Hepatocyte (in vitro differentiated cells): ENCODE results near the gene APC2.

ENCODE experiments used
- EZH2phosphoT487 ChIP-seq: fragments of 200-600 bp; sonication (generic); IDR thresholded peaks from one replicate; pipeline ENCODE4 v1.6.1; 2018; ENCODE audit warnings: antibody characterized with exemption, mild to moderate bottlenecking, low read depth, moderate library complexity; ENCODE audit not compliant: unreplicated experiment, severe bottlenecking
- TF ChIP-seq, protein P1 (sequence below): fragments of 200-600 bp; sonication (generic); IDR thresholded peaks from 2 replicates; pipeline ENCODE4 v1.5.1; 2016; ENCODE audit warnings: antibody characterized with exemption, mild to moderate bottlenecking; ENCODE audit not compliant: poor library complexity

DNA sequence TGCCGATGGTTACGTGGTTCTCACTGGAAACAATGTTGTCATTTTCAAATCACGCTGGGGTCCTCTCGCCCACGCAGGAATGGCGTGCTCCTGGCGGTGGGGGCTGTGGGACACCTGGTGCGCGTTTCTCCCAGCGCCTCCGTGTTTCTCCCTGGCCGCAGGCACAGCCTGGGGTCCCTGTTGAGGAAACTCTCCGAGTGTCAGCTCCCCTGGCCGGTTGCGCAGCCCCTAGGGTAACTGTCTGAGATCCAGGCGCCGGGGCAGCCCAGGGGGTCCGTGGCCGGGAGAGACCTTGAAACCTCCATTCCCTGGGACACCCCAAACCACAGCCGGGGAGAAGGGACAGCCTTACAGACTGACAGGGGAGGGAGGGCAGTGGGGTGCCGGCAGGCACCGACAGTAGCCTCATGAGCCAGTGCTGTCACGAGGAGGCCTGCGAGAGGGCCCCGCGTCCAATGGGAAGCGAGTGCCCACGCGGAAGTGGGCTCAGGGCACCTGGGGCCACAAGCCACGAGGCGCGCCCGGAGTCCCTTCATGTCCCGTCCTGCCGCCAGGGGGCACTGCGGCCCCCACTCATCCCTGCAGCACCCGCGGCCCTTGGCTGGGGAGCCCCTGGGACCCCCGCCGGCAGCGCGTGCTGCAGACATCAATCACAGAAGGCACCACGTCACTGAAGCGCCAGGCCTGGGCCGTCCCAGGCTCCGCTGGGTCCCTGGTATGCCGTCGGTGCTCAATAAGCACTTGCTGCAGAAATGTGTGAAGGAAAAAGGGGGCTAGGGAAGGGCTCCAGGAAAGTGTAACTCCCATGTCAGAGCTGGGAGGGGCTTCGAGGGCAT is 53.4 kb downstream of the APC2 start:
- TF ChIP-seq, protein P1, sequence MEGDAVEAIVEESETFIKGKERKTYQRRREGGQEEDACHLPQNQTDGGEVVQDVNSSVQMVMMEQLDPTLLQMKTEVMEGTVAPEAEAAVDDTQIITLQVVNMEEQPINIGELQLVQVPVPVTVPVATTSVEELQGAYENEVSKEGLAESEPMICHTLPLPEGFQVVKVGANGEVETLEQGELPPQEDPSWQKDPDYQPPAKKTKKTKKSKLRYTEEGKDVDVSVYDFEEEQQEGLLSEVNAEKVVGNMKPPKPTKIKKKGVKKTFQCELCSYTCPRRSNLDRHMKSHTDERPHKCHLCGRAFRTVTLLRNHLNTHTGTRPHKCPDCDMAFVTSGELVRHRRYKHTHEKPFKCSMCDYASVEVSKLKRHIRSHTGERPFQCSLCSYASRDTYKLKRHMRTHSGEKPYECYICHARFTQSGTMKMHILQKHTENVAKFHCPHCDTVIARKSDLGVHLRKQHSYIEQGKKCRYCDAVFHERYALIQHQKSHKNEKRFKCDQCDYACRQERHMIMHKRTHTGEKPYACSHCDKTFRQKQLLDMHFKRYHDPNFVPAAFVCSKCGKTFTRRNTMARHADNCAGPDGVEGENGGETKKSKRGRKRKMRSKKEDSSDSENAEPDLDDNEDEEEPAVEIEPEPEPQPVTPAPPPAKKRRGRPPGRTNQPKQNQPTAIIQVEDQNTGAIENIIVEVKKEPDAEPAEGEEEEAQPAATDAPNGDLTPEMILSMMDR: peak; percentile 67
- TF ChIP-seq EZH2phosphoT487: no peak
